ENCODE results near the gene TEDDM1.

Gene TEDDM1

DNA sequence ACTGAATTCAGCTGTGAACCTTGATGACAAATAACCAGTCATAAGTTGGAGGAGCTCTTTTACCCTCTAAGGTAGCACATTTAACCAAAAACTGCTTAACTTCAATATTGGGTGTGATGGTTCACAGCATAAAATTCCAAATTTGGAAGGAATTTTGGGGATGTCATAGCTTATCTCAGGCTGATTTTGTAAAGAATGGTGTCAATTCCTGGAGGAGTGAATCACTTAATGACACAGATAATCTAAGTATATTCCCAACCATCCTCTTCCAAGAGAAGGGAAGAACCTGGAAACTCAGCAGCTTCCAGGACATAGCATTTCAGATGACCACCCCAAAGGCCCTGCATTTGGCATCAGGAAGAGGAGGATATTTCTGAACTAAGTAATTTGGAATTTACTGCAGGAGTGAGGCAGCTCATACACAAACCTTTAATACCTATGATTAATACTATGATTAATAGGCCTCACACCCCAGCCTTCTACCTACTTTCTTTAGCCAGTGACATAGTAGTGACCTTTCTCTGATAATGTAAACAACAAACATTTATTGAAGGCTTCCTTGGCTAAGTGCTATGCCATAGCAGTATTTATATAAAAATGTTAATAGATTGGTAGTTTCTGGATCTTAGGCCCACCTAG is 23.4 kb downstream of the TEDDM1 start:
- no peak for DNase-seq

DNA sequence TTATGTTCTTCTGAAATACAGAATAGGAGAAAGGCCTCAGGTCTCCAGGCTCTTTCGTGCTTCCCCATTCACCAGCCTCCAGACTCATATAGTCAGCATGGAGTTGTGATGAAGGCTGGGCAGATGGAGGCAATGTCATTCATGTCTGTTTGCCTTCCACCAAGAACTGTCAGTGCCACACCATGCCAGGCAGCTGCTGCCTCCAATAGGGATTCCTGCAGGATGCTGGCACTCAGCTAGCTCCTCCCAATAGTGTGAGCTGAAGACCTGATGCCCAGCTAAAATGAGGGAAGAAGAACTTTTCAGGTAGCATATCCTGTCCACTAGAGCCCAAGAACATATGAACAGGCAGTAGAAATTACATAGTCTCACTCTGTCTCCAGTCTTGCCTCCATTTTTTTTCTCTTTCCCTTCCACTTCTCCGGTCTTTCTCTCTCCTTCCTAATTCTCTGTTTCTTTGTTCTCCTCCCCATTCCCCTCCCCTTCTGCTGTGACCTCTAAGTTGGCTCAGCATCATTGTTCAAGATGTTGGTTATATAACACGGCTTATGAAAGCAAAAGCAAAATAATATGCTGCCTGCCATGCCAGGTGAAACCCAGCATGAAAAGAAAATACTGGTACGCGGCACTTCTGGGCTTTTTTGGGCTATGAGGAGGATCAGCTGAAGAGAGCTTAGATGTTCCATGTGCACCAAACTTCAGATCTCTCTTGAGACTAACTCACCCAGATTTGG is 26.2 kb downstream of the TEDDM1 start:
- DNase-seq: no peak

DNA sequence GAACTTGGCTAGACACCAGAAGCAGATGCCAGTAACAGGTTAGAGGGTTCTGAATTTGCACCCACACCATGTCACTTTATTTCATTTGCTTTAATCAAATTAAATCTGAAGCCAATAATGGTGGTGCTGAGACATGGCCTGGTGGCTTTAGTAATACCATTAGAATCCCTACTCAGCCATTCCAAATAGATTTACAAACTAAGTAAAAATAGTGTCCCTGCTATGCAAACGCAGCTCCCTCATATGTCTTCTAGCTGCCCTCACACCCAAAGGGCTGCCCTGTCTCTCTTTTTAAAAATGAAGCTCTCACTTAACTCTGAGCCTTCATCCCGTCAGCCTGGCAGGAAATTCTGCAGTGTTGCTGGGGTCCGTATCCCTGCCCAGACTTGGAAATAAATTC is 29.9 kb downstream of the TEDDM1 start:
- DNase-seq: no peak

DNA sequence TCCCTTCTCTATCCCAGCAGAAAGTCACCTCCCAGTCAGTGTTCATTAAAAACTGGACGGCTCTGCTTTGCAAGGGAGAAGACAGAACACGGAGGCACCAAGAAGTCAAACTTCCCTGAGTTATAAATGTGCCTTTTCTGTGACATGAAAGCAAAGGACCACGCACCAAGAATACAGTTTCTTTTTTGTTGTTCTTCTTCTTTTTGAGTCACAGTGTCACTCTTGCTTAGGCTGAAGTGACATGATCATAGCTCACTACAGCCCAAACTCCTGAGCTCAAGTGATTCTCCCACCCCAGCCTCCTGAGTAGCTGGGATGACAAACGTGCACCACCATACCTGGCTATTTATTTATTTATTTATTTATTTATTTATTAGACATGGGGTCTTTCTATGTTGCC is 31.6 kb downstream of the TEDDM1 start:
- DNase-seq: no peak

DNA sequence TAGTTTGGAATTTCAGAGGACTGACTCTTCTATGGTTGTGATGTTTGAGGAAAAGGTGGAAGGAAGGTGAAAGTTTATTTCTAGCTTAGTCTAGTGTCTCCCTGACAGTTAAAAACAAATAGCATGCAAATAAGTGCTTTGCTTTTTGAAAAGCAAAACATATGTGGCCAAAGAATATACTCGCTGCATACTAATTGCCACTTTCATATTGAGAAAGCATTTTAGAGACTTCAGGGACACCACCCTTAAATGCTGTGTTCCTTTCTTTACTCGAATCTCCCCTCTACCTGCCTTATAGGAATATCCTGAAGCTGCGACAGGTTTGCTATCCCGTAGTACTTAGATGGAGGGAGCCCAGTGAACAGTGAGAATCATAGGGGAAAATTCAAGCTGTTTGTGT is 32.1 kb downstream of the TEDDM1 start:
- no peak for DNase-seq

DNA sequence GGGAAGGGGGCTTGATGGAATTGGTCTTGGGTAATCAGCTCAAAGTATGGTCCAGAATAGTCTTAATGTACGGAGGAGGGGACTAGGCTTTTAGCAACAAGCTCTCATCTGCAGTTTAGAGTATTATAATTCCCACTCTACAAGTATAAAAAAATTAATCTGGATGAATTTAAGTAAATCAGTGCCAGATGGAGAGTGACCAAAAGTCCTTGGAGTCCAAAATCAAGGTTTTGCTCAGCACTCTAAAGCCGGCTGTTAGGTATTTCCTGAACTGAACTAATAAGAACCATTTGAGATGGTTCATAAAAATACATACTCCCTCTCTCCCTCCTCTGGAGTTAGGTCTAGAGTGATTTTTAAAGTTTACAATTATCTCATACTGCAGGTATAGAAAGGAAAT is 32.5 kb downstream of the TEDDM1 start:
- no peak for DNase-seq

DNA sequence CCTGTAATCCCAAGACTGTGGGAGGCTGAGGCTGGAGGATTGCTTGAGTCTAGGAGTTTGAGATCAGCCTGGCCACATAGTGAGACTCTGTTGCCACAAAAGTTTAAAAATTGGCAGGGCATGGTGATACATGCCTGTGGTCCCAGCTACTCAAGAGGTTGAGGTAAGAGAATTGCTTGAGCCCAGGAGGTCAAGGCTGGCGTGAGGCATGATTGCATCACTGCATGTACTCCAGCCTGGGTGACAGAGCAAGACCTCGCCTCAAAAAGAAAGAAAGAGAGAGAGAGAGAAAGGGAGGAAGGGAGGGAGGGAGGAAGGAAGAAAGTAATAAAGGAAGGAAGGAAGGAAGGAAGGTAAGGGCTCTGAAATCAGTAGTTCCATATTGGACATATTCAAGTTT is 33.9 kb downstream of the TEDDM1 start:
- DNase-seq: no peak

DNA sequence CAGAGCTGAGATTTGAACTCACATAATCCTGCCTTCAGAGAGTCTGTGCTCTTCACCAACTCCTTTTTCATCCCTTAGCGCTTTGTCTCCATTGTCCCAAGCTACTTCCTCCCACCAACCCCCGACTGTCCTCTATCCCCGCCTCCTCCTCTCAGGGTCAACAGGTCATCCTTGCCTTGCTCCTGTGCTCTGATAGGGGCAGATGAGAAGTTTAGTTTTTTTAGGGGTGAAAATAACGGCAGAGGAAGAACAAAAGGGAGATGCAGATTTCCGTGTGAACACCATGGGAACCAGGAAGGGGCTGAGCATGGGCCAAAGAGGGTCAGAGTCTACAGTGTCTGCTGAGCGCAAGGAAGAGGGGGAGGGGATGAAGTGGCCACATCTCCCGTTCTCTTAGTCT is 40.8 kb downstream of the TEDDM1 start:
- DNase-seq: no peak

DNA sequence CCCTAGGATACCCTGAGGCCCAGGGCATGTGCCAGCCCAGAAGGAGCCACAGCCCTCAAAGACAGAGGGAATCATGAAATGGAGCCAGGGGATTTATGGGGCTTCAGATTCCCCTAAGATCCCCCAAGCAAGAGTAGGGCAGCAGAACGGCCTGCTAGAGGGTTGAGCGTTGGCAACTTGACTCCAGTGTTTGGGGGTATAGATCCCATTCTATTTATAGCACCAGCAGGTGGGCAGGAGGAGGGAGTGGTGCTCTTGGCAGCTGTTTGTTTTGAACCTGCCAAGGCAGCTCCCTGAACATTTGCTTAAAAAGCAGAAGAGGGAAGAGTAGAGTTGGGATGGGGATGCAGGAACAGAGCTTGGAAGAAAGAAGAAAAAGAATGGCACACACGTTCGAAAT is 42.6 kb downstream of the TEDDM1 start:
- no peak for DNase-seq

DNA sequence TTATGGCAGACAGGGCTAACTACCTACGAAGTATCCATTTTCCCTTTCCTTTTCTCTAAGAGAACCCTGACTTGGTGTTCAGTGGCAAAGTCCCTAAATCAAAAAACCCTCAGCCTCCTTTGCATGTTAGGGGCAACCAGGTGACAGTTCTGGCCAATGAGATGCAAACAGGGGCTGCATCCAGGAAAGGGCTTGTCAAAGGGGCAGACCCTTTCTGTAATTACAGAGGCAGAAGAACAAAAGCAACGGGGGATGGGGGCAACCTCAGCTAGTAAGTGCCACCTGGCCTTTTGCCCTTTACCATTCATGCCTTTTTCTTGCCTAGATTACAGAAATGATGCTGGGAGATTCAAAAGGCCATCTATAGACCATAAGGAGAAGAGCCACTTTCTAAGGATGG is 43.3 kb downstream of the TEDDM1 start:
- DNase-seq: no peak

DNA sequence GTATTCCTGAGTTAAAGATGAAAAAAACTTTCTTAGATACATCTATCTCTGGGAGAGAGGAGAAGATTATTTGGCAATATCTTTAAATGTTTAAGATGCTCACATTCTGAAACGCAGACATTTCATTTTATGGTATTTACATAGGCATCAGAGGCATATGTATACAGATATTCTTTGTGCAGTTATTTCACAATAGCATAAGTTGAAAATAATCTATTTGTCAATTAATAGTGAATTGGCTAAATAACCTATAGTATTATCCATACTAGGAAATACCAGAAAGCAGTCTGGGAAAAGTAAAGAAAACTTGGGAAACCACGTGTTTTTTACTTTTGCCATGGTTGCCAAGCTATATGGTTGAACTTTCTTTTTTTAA is 44.8 kb downstream of the TEDDM1 start:
- no peak for DNase-seq

DNA sequence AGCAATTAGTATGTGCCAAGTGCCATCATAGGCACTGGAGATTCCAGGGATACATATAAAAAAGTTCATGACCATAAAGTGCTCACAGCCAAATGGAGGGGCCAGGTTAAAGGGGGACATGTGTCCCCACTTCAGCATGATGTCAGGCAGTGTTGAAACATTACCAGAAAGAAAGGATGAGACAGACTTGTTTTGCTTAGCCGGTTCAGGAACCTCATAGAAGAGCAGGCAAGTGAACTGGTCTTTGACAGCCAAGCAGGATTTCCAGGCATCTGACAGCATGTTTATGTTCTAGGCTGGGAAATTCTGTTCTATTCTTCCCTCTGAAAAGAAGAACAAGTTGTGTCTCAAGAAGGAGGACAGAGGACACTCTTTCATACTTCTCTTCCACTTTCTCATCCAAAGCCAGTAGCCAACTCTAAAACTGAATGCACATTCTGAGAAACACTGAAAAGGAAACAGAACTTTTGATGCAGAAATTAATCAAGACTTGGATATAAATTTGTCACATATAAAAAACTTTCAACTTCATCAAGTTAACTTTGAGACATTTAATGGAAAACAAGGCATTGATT is 48.6 kb downstream of the TEDDM1 start:
- no peak for DNase-seq

DNA sequence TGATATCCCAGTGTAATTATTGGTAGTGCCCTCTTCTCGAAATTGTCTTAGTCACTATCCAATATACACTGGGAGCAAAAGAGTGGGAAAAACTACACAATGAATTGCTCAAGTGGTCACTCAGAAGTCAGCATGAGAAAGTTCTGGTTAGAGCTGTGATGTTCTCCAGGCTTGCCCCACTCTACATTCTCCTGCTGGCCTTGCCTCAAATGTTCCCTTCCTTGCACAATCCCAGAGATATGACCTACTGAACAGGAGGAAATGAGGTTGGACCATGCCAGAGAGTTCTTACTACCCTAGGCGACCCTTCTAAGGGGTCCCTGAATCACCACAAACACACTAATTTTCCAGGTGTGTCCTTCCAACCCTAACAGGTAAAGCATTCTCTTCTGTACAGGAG is 49.6 kb downstream of the TEDDM1 start:
- no peak for DNase-seq

DNA sequence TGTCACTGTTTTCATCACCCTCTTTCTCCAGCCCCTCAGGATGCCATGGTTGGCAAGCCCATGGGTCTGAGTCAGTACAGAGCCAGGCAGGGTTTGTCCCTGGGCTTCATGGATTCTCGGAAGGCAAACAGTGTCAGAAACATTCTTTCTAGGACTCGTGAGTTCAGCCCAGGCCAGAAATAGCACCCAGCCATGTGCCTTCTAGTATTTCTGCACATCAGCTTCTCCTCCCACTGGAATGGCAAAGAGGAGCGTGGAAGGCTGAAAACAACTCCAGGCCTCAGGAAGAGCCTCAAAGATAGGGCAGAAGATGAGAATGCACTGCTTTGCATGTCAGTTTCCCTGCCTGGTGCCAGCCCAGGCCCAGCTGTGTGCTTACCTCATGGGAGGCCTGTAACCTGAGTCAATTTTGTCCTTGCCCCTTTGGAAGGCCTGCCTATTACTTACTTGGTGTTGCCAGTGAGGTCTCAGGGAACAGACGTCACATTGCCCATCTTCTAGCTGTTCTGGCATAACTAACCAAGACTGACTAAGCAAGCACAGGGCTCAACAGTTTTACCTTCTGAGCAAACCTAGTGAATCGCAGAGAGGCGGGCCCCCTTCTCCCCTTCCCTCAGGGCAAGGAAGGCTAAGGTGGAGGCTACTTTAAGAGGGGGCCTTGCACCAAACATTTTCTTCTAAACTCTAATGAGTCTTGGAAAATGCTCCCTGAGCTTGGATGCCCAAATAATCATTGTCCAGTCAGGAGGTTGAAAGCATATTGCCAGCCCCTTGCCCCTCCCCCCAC is 51.3 kb downstream of the TEDDM1 start:
- no peak for DNase-seq

All from CD4-positive, alpha-beta T cell treated with Interleukin-4 for 4 hours (primary cell).